Measurements from ENCODE around the gene OXSR1.
"Not testable (repeated sequence)": the region's sequence is repeated elsewhere in the genome, so short reads cannot be mapped to it uniquely, and the experiment has no call there.

- not testable (repeated sequence) for TF ChIP-seq CTCF, POLR2A (IDR thresholded peaks at IDR 0.05)
These were observed 77.5 kb downstream of the OXSR1 start for GRCh38 chr3:38242812-38243211.
